ENCODE results near the gene STMP1. TPM values are rescaled to one million over a fixed set of nuclear protein-coding genes. Genes with fewer than 3 reads are reported as not detected.
A peak's percentile ranks its signal among the peaks of the same experiment; 100 is the strongest.
"Not testable (repeated sequence)": the region's sequence is repeated elsewhere in the genome, so short reads cannot be mapped to it uniquely, and the experiment has no call there.

STMP1 gene
- polyA plus RNA-seq (ENCODE audit: insufficient read length in 3 of 3): 10 to 100 TPM; 66.8 to 83.7 (median 83.6) TPM
- long read RNA-seq, donor 1, transcript STMP1-202 (3 exons, 2,450 nt): major isoform, 91 of 117 reads
- long read RNA-seq, donor 1, partial matches to known transcripts: 26 of 117 reads
- long read RNA-seq, donor 1, other reads (novel, unspliced or antisense): 0 of 117 reads
- long read RNA-seq, donor 2, transcript STMP1-202 (3 exons, 2,450 nt): major isoform, 108 of 108 reads
- long read RNA-seq, donor 2, partial matches to known transcripts: 0 of 108 reads
- long read RNA-seq, donor 2, other reads (novel, unspliced or antisense): 0 of 108 reads
- long read RNA-seq, donor 3, transcript STMP1-202 (3 exons, 2,450 nt): major isoform, 91 of 93 reads
- long read RNA-seq, donor 3, partial matches to known transcripts: 0 of 93 reads
- long read RNA-seq, donor 3, other reads (novel, unspliced or antisense): 0 of 93 reads
- long read RNA-seq, donor 4, transcript STMP1-202 (3 exons, 2,450 nt): major isoform, 143 of 170 reads
- long read RNA-seq, donor 4, partial matches to known transcripts: 26 of 170 reads
- long read RNA-seq, donor 4, other reads (novel, unspliced or antisense): 0 of 170 reads
- long read RNA-seq, donor 5, transcript STMP1-202 (3 exons, 2,450 nt): major isoform, 65 of 65 reads
- long read RNA-seq, donor 5, partial matches to known transcripts: 0 of 65 reads
- long read RNA-seq, donor 5, other reads (novel, unspliced or antisense): 0 of 65 reads
- long read RNA-seq, donor 6, transcript STMP1-202 (3 exons, 2,450 nt): major isoform, 87 of 106 reads
- long read RNA-seq, donor 6, partial matches to known transcripts: 17 of 106 reads
- long read RNA-seq, donor 6, other reads (novel, unspliced or antisense): 0 of 106 reads
- long read RNA-seq, donor 7, transcript STMP1-202 (3 exons, 2,450 nt): major isoform, 139 of 151 reads
- long read RNA-seq, donor 7, partial matches to known transcripts: 11 of 151 reads
- long read RNA-seq, donor 7, other reads (novel, unspliced or antisense): 0 of 151 reads
- long read RNA-seq, donor 8, transcript STMP1-202 (3 exons, 2,450 nt): major isoform, 36 of 37 reads
- long read RNA-seq, donor 8, partial matches to known transcripts: 0 of 37 reads
- long read RNA-seq, donor 8, other reads (novel, unspliced or antisense): 0 of 37 reads
- long read RNA-seq, donor 9, transcript STMP1-202 (3 exons, 2,450 nt): major isoform, 150 of 167 reads
- long read RNA-seq, donor 9, partial matches to known transcripts: 17 of 167 reads
- long read RNA-seq, donor 9, other reads (novel, unspliced or antisense): 0 of 167 reads
- long read RNA-seq, donor 10, transcript STMP1-202 (3 exons, 2,450 nt): major isoform, 97 of 99 reads
- long read RNA-seq, donor 10, partial matches to known transcripts: 0 of 99 reads
- long read RNA-seq, donor 10, other reads (novel, unspliced or antisense): 0 of 99 reads
- long read RNA-seq, donor 11, transcript STMP1-202 (3 exons, 2,450 nt): major isoform, 99 of 100 reads
- long read RNA-seq, donor 11, partial matches to known transcripts: 0 of 100 reads
- long read RNA-seq, donor 11, other reads (novel, unspliced or antisense): 0 of 100 reads
- long read RNA-seq, donor 12, transcript STMP1-202 (3 exons, 2,450 nt): major isoform, 156 of 171 reads
- long read RNA-seq, donor 12, partial matches to known transcripts: 11 of 171 reads
- long read RNA-seq, donor 12, other reads (novel, unspliced or antisense): 0 of 171 reads
- long read RNA-seq, donor 13, transcript STMP1-202 (3 exons, 2,450 nt): major isoform, 54 of 71 reads
- long read RNA-seq, donor 13, partial matches to known transcripts: 17 of 71 reads
- long read RNA-seq, donor 13, other reads (novel, unspliced or antisense): 0 of 71 reads
- long read RNA-seq, donor 14, transcript STMP1-202 (3 exons, 2,450 nt): major isoform, 183 of 250 reads
- long read RNA-seq, donor 14, partial matches to known transcripts: 59 of 250 reads
- long read RNA-seq, donor 14, other reads (novel, unspliced or antisense): 5 of 250 reads
- long read RNA-seq, donor 15, transcript STMP1-202 (3 exons, 2,450 nt): major isoform, 95 of 99 reads
- long read RNA-seq, donor 15, partial matches to known transcripts: 0 of 99 reads
- long read RNA-seq, donor 15, other reads (novel, unspliced or antisense): 0 of 99 reads
- long read RNA-seq, donor 16, transcript STMP1-202 (3 exons, 2,450 nt): major isoform, 114 of 122 reads
- long read RNA-seq, donor 16, partial matches to known transcripts: 8 of 122 reads
- long read RNA-seq, donor 16, other reads (novel, unspliced or antisense): 0 of 122 reads

DNA sequence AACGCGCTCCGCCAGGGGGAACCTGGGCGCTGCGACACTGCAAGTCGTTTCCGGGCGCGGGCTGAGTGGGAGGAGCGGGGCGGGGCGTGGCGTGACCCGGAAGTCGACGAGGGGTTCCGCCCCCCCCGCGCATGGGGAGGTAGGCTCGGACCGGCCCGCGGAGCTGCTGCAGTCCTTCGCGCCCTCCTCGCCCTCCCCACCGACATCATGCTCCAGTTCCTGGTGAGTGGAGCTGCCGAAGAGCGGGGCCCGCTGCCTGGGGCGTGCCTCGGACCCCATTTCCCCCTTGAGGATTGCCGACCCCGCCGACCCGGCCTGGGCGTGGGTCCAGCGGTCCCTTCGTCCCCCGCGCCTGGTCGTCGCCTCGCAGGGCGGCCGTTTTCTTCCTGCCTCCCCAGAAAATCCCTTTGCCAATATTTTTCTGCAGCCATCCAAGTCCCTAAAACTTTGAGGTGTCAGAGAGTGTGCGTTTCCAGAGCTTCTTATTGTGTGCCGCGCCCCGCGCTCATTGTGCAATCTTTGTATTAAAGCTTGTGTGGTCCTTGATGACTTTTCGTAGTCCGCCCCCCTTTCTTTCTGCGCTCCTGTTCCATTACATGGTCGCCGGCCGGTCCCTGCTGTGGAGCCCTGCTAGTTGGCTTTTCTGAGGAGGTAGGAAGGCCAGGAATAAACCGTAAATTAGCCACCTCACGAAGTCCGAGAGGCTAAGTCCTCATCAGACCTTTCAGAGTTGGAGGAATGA is at the start of gene STMP1:
STMP1 (plus strand) TSS at position 142 of the 742 bp plus-strand sequence.
- DNase-seq: peak; percentile 93

DNA sequence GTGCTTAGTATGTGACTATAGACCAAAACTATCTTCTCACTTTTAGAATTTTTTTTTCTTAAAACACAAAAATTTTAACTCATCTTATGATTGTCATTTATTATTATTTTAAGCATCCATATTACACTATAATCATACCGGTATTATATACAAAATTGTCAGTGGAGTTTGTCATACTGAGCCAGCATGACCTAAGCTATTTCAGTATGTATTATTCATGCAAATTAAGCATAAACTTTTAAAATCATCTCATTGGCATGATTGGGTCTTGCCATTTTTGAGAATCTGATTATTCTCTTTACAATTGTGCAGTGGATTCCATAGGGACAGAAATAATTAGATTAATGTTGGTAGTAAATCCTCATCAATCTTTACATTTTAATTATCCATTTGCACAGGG is 46.2 kb upstream of the STMP1 start:
- no peak for DNase-seq

DNA sequence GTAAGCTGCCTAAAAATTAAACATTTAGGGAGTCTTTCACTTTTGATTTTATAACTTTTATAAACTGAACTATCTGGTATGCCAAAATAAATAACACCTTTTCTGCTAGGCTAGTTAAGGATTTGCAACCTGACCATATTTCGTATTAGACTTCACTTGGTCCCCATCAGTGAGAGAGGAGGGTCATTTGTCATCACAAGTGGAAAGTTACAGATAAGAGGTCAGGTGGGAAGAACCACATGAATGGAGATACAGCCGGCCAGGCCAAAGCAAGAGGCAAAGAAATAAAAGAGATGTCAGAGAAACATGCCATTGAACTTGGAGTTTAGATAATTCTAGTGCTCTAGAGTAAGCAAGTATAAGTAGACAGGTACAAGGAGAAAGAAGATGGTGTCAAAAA is 44.5 kb upstream of the STMP1 start:
- DNase-seq: no peak

DNA sequence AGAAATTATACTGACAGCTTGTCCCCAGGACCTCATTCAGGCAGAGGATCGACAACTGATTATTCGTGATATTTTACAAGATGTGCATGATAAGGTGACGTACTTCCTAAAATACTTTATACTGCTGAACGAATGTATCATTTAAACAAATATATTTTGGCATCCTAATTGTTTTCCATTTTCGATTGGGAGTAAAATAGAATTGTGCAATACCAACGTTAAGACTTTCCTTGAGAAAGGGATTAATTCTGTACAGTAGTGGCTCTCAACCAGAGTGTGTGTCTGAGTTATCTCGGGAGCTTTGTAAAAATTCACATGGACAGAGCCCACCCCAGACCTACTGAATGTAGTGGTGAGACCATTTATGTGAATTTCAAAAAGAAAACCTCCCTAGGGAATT is 43.8 kb upstream of the STMP1 start:
- no peak for DNase-seq

DNA sequence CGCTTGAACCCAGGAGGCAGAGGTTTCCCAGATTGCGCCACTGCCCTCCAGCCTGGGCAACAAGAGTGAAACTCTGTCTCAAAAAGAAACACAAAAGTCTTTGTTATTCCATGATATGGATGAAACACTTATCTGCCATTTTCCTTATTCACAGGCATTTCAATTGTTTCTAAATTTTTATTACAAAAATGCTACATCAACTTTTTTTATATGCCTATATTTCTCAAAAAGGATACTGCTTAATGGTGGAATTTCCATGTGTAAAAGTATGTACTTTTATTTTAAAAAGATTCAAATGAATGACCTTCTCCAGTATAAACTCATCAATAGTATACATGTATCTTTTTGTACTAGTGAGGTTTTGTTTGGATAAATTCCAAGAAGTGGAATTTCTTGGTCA is 41.9 kb upstream of the STMP1 start:
- no peak for DNase-seq

DNA sequence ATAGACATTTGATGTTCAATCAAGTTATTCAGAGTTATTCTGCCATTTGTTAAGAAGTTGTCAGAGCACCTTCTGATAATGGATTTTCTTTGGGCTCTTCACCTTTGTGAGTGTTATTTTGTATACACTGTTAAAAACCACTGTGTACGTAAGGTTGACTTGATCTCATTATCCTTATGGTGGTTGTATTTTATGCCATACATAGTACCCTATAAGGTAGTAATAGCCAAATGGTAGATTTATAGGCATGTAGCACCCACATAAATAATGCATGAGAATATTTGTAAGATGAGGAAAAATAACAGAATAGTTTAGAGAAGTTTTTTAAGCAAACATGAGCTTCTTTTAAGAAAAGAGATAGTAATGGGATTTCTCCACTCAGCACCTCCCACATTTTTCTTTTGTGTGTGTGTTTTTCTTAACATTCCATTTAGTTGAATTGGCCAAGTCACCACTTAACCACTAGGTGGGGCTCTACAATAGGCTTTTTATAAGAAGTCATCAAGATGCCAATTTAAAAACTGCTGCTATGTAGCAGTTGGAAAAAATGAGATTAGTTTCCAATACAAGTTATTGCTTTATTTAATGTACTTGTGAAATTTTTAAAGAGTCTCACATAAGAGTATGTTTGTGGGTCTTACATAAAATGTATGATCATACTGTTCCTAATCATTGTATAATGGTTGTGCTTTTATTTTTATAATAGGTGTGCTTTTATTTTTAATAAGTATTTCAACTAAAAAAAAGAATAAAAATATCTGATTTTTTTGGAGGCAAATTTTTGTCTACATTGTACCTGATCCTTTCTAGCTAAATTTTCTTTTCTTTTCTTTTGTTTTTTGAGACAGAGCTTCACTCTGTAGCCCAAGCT is 41.1 kb upstream of the STMP1 start:
- DNase-seq: peak; percentile 75

DNA sequence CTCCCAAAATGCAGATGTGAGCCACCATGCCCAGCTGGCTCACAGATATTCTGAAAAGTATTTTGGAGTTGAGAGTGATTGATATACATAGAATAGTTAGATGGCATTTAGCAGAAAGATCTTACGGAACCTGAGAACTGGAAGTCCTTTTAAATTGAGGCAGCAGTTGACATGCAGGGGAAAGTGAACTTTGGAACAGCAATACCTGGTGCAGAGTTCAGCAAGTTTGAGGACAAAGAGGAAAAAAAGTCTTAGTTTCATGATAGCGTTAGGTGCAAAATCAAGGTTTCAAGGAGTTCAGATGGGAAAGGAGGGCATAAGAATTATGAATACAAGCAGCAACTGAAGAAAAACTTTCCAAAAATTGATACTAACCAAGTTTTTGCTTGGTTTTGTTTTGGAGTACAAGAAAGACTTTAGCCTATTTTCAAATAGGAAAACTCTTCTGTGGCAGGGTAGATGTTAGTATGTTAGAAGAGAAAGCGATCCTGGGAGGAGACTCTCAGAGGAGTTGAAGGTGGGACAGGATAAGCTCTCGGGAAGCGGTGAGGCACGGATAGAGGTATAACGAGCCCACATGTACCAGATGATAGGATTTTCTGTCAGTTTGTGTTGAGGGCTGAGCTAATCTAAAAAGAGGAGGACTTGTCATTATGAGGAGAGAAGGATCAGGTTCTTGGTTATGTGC is 28.0 kb upstream of the STMP1 start:
- DNase-seq: no peak

DNA sequence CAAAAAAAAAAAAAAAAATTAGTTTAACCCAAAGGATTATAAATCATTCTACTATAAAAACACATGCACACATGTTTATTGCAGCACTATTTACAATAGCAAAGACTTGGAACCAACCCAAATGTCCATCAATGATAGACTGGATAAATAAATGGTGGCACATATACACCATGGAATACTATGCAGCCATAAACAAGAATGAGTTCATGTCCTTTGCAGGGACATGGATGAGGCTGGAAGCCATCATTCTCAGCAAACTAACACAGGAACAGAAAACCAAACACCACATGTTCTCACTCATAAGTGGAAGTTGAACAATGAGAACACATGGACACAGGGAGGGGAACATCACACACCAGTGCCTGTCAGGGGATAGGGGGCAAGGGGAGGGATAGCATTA is 22.6 kb upstream of the STMP1 start:
- not testable (repeated sequence) for DNase-seq

DNA sequence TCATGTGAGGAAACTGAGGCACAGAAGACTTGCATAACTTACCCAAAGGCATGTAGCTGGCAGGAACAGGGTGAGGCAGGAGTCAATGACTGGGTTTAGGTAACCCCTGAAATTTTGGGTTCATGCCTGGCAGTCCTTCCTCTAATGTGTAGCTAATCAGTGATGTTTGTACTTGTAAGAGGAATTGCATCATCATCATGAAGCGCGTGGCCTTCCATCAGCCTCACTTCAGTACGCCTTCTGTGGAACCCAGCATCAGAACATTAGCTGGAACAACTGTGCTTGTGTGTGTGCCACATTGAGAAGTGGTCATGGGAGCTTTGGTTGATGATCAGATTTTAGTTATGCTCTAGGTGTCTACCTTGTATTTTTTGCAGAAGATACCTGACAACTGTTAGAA is 18.2 kb upstream of the STMP1 start:
- DNase-seq: no peak

DNA sequence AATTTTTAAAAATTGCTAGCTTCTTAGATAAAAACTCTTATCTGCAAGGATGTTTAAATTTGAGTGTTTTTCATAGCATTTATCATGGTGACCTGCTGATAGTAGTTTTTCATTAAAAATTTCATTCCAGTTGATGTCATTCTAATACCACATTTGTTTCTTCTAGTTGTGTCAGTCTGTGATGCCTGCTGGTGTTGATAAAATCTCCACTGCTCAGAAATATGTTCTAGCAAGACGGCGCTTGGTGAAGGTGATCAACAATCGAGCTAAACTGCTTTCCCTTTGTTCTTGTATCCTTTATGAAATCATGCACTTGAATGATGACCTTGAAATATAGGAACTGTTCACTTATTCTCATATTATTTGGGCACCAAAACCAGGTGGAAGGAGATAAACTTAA is 17.6 kb upstream of the STMP1 start:
- DNase-seq: no peak

DNA sequence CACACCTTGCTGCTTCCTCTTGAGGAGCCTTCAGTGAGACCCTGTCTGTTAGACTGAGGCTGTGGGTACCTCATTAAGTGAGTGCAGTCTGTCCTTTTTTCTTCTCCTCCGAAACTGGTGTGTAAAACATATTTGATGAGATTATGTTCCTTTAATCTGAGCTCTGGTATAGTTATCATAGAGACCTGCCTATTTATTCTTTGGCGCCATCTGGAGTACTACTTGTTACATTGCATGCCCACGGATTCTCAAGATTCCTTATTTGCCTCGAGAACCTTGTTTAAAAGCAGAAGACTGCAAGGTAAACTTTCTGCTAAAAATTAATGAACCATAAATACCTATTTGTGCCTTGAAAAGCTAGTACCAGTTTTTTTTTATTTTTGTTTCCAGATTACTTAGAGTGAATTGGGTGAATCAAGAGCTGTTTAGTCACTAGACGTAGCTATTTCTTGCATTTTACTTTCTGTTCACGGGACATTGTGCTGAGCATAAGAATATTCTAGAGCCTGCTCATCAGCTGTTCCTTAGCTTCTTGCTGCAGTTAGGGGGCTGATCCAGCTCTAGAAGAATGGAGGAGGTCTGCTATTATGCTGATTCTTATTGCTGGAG is 16.9 kb upstream of the STMP1 start:
- no peak for DNase-seq

DNA sequence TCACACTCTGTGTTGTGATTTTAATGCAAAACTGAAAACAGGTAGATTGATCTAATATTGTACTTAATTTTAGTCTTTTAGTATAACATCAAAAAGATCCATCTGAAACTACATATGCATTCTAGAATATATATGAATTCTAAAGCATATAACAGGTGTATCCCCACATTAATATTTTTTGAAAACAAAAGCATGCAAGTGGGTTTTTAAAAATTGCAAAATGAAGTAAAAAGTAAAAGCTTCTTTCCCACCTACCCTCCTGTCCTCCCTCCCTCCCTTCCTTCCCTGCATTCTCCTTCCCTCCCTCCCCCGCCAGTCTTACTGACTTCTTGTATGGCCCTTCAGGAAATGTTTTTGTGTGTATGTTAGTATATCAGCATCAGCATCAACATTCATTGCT is 14.6 kb upstream of the STMP1 start:
- DNase-seq: no peak

DNA sequence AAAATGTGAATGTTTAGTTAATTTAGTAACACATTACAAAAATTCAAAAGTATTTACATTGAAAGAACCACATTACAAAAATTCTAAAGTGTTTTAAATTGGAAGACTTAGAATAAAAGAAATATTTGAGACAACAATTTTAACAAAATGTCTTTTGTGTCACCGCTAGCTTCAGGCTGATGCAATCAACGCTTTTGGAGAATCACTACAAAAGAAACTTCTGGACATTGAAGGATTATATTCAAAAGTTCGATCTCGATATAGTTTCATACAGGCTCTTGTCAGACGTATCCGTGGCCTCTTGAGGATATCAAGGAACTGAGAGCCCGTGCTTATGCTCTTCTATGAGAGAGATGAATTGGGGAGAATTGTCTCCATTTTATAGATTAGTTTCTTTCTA is 14.1 kb upstream of the STMP1 start:
- DNase-seq: no peak

DNA sequence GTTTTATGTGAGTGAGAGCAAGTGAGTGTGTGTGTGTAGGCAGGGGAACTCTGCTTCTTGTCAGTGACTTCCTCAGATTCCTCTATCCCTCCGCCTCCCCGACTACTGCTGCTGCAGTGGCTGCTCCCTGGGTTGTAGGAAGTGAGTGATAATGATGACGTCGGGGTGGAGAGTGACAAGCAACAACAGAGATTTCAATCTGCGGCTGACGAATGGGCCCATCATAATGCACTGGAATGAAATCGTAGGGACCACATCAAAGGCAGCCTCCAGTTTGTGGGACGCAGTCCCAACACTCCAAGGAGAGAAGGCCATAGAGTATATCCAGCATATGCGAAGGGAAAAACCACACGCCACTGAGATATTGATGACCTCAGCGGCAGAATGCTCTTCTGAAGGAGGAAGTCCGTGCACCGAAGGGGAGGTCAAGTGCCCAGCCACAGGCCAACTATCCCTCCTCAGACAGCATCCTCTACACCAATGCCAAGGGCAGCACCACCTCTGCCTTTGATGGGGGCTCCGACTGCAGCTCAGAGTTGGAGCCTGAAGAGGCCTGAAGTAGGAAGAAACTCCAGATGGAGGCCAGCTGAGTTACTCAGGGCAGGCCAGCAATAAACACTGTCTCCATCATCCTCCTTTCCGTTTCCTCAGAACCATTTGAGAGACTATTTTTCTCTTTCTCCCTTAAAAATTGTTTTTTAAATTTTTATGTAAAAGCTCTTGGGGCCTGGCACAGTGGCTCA is 11.3 kb upstream of the STMP1 start:
- DNase-seq: no peak

DNA sequence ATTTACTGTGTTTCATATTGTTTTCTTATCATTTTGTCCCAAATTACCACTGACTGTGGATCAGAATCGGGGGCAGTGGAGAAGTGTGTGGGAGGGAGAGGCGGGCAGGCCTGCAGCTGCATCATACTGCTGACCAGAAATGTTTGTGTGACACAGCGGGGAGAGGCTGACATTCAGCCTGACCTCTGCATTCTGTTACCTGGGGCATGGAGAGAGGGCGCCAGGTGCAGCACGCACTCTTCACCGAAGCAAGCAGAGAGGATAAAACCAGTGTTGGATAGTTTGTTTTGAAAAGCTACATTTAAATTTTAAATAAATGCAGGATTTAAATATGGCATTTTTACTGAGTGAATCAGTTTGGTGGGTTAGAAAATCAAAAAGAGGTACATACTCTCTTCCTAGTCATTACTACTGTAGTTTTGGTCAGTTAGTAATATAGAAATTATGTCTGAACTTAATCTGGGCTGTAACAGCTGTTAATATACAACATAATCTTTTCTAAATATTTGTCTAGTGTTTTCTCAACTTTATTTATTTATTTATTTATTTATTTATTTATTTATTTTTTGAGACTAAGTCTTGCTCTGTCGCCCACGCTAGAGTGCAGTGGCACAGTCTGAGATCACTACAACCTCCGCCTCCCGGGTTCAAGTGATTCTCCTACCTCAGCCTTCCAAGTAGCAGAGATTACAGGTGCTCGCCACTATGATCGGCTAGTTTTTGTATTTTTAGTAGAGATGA is 8.8 kb upstream of the STMP1 start:
- peak; percentile 52 for DNase-seq

DNA sequence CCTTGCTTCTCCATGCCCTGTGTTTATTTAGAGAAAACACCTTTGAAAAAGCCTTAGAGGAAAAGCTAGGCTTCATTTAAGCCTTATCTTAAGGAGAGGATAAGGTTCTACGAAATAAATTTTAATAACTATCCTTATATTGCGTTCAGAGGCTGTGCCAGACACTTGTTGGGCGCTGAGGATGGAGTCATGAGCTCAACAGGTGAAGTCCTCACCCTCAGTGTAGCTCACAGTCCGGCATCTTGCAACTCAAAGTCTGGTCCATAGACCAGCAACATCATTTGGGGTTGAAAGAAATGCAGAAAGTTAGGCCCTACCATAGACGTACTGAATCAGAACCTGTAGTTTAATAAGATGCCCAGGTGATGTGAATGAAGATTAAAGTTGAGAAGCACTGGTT is 3.8 kb upstream of the STMP1 start:
- DNase-seq: no peak
